Lower lobe of right lung (tissue), 2 donors: ENCODE results near the gene TRPM2. TPM values are rescaled to one million over a fixed set of nuclear protein-coding genes. Genes with fewer than 3 reads are reported as not detected.

Source experiments
- ATAC-seq, 2 donors: fragments of 200-7000 bp; cut with Tn5 transposase; one replicate each; pipeline ENCODE4 v1.9.1; 2020 to 2022; ENCODE audit warnings: mild to moderate bottlenecking in 2 of 2, moderate library complexity in 2 of 2
- DNase-seq: peaks from one replicate; pipeline ENCODE4 v3.0.0-alpha.2; 2020
- H3K27ac ChIP-seq: fragments of 200-600 bp; one replicate; pipeline ENCODE4 v1.8.0; 2022
- H3K27me3 ChIP-seq: fragments of 200-600 bp; one replicate; pipeline ENCODE4 v1.8.0; 2022; ENCODE audit warnings: low read depth
- H3K36me3 ChIP-seq: fragments of 200-600 bp; one replicate; pipeline ENCODE4 v1.8.0; 2022; ENCODE audit warnings: mild to moderate bottlenecking
- H3K4me1 ChIP-seq: fragments of 200-600 bp; one replicate; pipeline ENCODE4 v1.8.0; 2022
- H3K4me3 ChIP-seq: fragments of 200-600 bp; one replicate; pipeline ENCODE4 v1.8.0; 2022; ENCODE audit warnings: mild to moderate bottlenecking
- H3K9me3 ChIP-seq: fragments of 200-600 bp; one replicate; pipeline ENCODE4 v1.8.0; 2022
- intact Hi-C: fragments of 100-400 bp; cut with DNase I; formaldehyde crosslinking; loops from one replicate; pipeline ENCODE4 v1.11.0; 2022
- total RNA-seq: library from RNA; stranded (reverse); fragmentation: NEBNext Ultra II Directional; extraction: Animal tissue kit (Norgen Biotek cat#: 25700); gene quantifications from one replicate; pipeline ENCODE4 v1.2.1, GENCODE V29; 2021
- TF ChIP-seq, protein P1 (sequence below): fragments of 200-600 bp; IDR thresholded peaks from one replicate; pipeline ENCODE4 v1.8.0; 2022; ENCODE audit warnings: antibody characterized with exemption, mild to moderate bottlenecking
- donor health status: DM: no; HTN: yes; CAD: no; lungs with severe emphysema.

TRPM2 gene
- total RNA-seq, 1 donor from 2014 or later: 17.9 TPM

DNA sequence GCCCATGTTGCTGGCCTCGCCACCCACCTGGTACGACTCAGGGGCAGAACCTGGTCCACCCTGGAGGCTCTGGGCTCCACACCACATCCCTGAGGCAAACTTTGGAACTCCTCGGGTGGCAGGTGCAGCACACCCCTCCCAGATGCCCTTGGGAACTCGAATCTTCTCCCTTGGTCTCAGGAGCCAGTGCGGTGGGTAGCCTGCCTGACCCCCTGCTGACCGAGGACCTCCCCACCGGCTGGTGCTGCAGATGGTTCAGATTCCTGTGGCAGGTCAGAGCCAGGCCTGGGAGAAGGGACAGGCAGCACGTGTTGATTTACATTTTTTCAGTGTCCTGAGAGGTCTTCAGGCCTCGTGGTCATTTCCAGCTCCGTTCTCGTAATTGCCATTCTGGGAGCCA is 7.9 kb upstream of the TRPM2 start:
- Histone ChIP-seq H3K36me3 (no peaks in the 10 kb centered on the region), H3K27ac (no peak overlapping the region), H3K27me3 (peaks cover 22% of the 10 kb centered on the region), H3K4me1 (peaks cover 3% of the 10 kb centered on the region), H3K9me3 (no peaks in the 10 kb centered on the region), H3K4me3 (no peak overlapping the region)
- TF ChIP-seq, protein P1, sequence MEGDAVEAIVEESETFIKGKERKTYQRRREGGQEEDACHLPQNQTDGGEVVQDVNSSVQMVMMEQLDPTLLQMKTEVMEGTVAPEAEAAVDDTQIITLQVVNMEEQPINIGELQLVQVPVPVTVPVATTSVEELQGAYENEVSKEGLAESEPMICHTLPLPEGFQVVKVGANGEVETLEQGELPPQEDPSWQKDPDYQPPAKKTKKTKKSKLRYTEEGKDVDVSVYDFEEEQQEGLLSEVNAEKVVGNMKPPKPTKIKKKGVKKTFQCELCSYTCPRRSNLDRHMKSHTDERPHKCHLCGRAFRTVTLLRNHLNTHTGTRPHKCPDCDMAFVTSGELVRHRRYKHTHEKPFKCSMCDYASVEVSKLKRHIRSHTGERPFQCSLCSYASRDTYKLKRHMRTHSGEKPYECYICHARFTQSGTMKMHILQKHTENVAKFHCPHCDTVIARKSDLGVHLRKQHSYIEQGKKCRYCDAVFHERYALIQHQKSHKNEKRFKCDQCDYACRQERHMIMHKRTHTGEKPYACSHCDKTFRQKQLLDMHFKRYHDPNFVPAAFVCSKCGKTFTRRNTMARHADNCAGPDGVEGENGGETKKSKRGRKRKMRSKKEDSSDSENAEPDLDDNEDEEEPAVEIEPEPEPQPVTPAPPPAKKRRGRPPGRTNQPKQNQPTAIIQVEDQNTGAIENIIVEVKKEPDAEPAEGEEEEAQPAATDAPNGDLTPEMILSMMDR: no peak
- DNase-seq (no peak), ATAC-seq (no peak)
- intact Hi-C loops: no loop called here

DNA sequence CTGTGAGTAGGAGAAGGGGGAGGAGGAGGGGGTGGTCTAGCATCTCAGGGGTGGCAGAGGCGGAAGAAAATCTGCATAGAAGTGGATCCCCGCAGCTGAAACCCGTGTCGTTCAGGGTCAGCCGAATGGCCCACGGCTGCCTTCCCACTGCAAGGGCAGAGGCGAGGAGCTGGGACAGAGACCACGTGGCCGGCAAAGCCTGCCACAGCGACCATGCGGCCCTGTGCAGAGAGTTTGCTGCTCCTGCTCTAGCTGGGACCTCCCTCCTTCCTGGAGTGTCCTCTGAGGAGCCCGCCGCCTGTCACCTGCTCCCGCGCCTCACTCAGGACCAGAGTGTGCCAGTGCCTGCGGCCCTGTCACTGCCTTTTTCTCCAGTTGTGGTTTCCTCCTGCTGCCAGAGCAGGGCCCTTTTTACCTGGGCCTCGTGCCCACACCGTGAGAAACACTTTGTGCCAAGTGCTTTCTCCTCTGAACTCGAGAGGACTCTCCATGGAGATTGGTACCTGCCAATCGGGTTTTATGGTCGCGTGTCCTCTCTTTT is 5.4 kb upstream of the TRPM2 start:
- intact Hi-C loops: no loop called here
- peak overlapping the region; percentile 11 for H3K27ac ChIP-seq
- peaks cover 44% of the 10 kb centered on the region for H3K27me3 ChIP-seq
- H3K4me1 ChIP-seq: peaks cover 13% of the 10 kb centered on the region
- ATAC-seq (peak; percentile 78 to 83), DNase-seq (peak; percentile 79)
- no peaks in the 10 kb centered on the region for H3K36me3 ChIP-seq
- TF ChIP-seq, protein P1: no peak
- H3K4me3 ChIP-seq: no peak overlapping the region
- H3K9me3 ChIP-seq: no peaks in the 10 kb centered on the region

DNA sequence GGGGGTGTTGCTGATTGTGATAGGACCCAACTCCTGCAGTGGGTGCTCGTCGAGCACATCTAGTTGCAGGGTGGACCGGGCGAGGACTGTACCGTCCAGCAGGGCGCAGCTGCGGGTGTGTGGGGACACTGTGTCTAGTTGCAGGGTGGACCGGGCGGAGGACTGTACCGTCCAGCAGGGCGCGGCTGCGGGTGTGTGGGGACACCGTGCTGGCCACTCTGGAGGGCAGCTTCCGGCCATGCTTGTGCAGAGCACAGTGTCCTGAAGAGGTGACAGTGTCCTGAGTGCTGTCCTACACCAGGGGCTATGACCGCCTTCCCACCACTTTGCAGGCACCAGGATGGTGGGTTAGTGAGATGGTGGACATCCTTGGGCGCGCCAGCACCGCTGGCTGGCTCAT is 4.6 kb upstream of the TRPM2 start:
- no peak for DNase-seq

DNA sequence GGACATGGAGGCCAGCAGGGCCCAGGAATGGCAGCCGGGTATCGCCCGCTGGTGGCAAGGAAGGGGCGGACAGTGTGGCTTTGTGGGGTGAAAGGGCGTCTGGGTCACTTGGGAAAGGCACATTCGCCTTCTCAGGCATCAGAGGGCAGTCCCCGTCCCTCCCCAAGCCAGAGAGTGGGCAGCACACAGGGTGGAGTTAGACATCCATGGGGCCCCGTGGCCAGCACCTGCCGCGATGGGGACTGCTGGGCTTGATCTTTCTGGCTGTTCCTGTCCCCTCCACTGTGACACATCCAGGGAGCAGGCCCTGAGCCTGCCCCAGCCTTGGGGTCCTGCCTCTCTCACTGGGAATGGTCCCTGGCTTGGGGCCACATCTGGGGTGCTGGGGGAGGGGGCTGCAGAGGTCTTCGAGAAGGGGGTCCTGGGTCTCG is 4.0 kb upstream of the TRPM2 start:
- intact Hi-C loops: no loop called here
- no peaks in the 10 kb centered on the region for H3K9me3 ChIP-seq
- no peaks in the 10 kb centered on the region for H3K36me3 ChIP-seq
- H3K4me3 ChIP-seq: no peak overlapping the region
- H3K27ac ChIP-seq: no peak overlapping the region
- no peak for ATAC-seq
- peaks cover 22% of the 10 kb centered on the region for H3K4me1 ChIP-seq
- no peak for DNase-seq
- peaks cover 51% of the 10 kb centered on the region for H3K27me3 ChIP-seq
- TF ChIP-seq, protein P1: no peak

More for the DNA sequence above, 4.6 kb upstream of the TRPM2 start:
- TF ChIP-seq, protein P1: no peak
- Histone ChIP-seq H3K4me1 (peaks cover 21% of the 10 kb centered on the region), H3K36me3 (no peaks in the 10 kb centered on the region), H3K27me3 (peaks cover 51% of the 10 kb centered on the region), H3K4me3 (no peak overlapping the region), H3K27ac (no peak overlapping the region), H3K9me3 (no peaks in the 10 kb centered on the region)
- intact Hi-C loops: no loop called here
- peak in 1 of 2 donors; percentile 10 for ATAC-seq

DNA sequence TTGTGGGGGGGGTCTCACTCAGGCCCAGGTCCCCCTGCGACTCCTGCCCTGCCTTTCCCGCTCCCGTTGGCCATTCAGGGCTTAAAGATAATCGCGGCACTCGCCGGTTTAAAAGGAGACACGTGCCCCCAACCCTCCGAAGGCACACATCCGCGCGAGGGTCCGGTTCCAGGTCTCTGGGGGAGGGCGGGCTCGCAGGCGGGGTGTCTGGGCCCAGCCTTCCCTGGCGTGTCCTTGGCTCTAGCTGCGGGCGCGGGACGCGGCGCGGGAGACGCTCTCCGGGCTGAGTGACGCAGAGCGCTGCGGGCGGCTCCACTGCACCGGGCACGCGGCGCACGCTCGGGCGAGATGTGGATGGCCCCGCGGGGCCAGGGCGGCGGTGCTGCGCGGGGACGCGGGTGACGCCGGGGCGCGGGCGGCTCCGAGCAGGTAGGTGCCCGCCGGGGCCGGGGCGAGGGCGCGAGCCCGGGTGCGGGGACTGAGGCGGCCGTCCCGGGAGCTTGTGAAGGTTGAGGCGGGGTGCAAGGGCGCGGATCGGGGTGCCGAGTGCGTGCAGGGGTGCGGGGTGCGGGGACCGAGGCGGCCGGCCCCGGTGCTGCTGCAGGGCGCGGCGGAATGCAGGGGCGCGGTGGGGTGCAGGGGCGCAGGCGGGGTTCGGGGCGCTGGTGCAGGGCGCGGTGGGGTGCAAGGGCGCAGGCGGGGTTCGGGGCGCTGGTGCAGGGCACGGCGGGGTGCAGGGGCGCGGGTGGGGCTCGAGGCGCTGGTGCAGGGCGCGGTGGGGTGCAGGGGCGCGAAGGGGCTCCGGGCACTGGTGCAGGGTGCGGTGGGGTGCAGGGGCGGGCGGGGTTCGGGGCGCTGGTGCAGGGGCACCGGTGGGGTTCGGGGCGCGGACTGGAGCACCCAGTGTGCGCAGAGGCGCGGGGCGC is 3.3 kb upstream of the TRPM2 start:
- Histone ChIP-seq H3K36me3 (no peaks in the 10 kb centered on the region), H3K9me3 (no peaks in the 10 kb centered on the region), H3K4me3 (no peak overlapping the region), H3K4me1 (peaks cover 22% of the 10 kb centered on the region), H3K27me3 (peaks cover 51% of the 10 kb centered on the region), H3K27ac (no peak overlapping the region)
- TF ChIP-seq, protein P1: no peak
- intact Hi-C loops: no loop called here
- ATAC-seq (no peak), DNase-seq (no peak)
